T-cell (primary cell): ENCODE data around the gene FAM234A. TPM values are rescaled to one million over a fixed set of nuclear protein-coding genes. Genes with fewer than 3 reads are reported as not detected.

ENCODE experiments used
- ATAC-seq, 4 experiments: fragments of 200-7000 bp in 3 of 4; fragments of 150-1000 bp in 1 of 4; cut with Tn5 transposase; replicated peaks in 1 of 4; 1 replicate in 3 of 4; 2 replicates in 1 of 4; pipeline ENCODE4 v1.10.0; 2021; ENCODE audit warnings: moderate library complexity in 3 of 4, mild to moderate bottlenecking in 2 of 4, moderate number of reproducible peaks in 1 of 4
- CTCF ChIA-PET, 2 donors: fragments of 300-600 bp; sonication (Branson Sonifier 250); formaldehyde crosslinking; loops; one replicate each; lab custom pipeline; 2022; ENCODE audit warnings: antibody characterized with exemption in 2 of 2; lab: Charles Lee
- POLR2A ChIA-PET, 2 donors: fragments of 300-600 bp; sonication (Branson Sonifier 250); formaldehyde crosslinking; loops; one replicate each; lab custom pipeline; 2022; ENCODE audit warnings: antibody characterized with exemption in 2 of 2; lab: Charles Lee
- DNase-seq, 35 experiments: peaks; one replicate each; pipeline versions ENCODE4 v3.0.0 to v3.0.0-alpha.2; 2013 to 2023
- H3K27ac ChIP-seq: one replicate; pipeline ENCODE4 v1.5.1; 2013; ENCODE audit warnings: low read length
- H3K27me3 ChIP-seq, 2 experiments: replicated peaks in 1 of 2; 1 replicate in 1 of 2; 2 replicates in 1 of 2; pipeline versions ENCODE4 v1.6.1 to v1.7.0; 2013; ENCODE audit warnings: low read length in 1 of 2, mixed read lengths in 1 of 2; ENCODE audit not compliant: control insufficient read depth in 2 of 2, insufficient read depth in 2 of 2; ENCODE audit errors: extremely low read depth in 1 of 2
- H3K36me3 ChIP-seq, 2 donors: 1 replicate in 1 of 2; 2 replicates in 1 of 2; pipeline versions ENCODE4 v1.6.1 to v1.7.0; 2013; ENCODE audit warnings: low read length in 1 of 2; ENCODE audit not compliant: control insufficient read depth in 2 of 2, insufficient read depth in 1 of 2; ENCODE audit errors: extremely low read depth in 1 of 2
- H3K4me1 ChIP-seq, 2 experiments: 1 replicate in 1 of 2; 2 replicates in 1 of 2; pipeline versions ENCODE4 v1.6.1 to v1.7.0; 2013; ENCODE audit warnings: low read length in 2 of 2, mixed read lengths in 1 of 2; ENCODE audit not compliant: insufficient read depth in 2 of 2, control insufficient read depth in 1 of 2; ENCODE audit errors: extremely low read depth in 1 of 2
- H3K4me3 ChIP-seq, 2 donors: 1 replicate in 1 of 2; 2 replicates in 1 of 2; pipeline versions ENCODE4 v1.5.1 to v1.7.0; 2013; ENCODE audit warnings: mild to moderate bottlenecking in 2 of 2, low read length in 1 of 2, moderate library complexity in 1 of 2; ENCODE audit not compliant: control insufficient read depth in 1 of 2; ENCODE audit errors: extremely low read depth in 1 of 2
- H3K9me3 ChIP-seq: 2 replicates; pipeline ENCODE4 v1.7.0; 2013
- H3K27ac Mint-ChIP-seq, 2 donors: one replicate each; pipeline ENCODE4 v1.8.0; 2020 to 2021; ENCODE audit warnings: mild to moderate bottlenecking in 2 of 2, mixed read lengths in 2 of 2
- H3K27me3 Mint-ChIP-seq, 2 donors: one replicate each; pipeline ENCODE4 v1.8.0; 2021 to 2022; ENCODE audit warnings: mixed read lengths in 2 of 2
- H3K36me3 Mint-ChIP-seq: one replicate; pipeline ENCODE4 v1.8.0; 2021; ENCODE audit warnings: mixed read lengths
- H3K4me1 Mint-ChIP-seq, 3 donors: one replicate each; pipeline ENCODE4 v1.8.0; 2020 to 2022; ENCODE audit warnings: mixed read lengths in 3 of 3, mild to moderate bottlenecking in 1 of 3
- H3K4me3 Mint-ChIP-seq, 3 donors: one replicate each; pipeline ENCODE4 v1.8.0; 2020 to 2022; ENCODE audit warnings: mild to moderate bottlenecking in 3 of 3, mixed read lengths in 3 of 3, moderate library complexity in 3 of 3
- H3K9me3 Mint-ChIP-seq, 3 donors: one replicate each; pipeline ENCODE4 v1.8.0; 2020 to 2022; ENCODE audit warnings: mixed read lengths in 3 of 3
- WGBS: methylation state at CpG from one replicate; pipeline ENCODE4 v1.1.5; 2013; ENCODE audit warnings: missing lambda C conversion rate; ENCODE audit not compliant: insufficient coverage; 5-methylcytosine and 5-hydroxymethylcytosine counted together
- total RNA-seq, 35 experiments: library from RNA in 6 of 35; stranded (reverse) in 6 of 35; fragments of 120-200 nt in 1 of 35; gene quantifications; one replicate each; pipeline versions ENCODE4 v1.2.1 to v1.2.4 and lab custom pipeline; 2013 to 2026

The FAM234A gene, protein sequence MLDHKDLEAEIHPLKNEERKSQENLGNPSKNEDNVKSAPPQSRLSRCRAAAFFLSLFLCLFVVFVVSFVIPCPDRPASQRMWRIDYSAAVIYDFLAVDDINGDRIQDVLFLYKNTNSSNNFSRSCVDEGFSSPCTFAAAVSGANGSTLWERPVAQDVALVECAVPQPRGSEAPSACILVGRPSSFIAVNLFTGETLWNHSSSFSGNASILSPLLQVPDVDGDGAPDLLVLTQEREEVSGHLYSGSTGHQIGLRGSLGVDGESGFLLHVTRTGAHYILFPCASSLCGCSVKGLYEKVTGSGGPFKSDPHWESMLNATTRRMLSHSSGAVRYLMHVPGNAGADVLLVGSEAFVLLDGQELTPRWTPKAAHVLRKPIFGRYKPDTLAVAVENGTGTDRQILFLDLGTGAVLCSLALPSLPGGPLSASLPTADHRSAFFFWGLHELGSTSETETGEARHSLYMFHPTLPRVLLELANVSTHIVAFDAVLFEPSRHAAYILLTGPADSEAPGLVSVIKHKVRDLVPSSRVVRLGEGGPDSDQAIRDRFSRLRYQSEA
- total RNA-seq (10 to 100 TPM; 31.6 to 38.2 (median 36.1) TPM), total RNA-seq (lab: John Stamatoyannopoulos, UW) (11.9 to 35.5 (median 22.9) reads per million in 29 experiments)
- 22.8 TPM for total RNA-seq (2013)

- ATAC-seq (peak; percentile 88 to 90 (median 89)), DNase-seq (peak; percentile 88 to 98 (median 93))
- under 1% methylated on average over 85 of the region's 85 CpGs for WGBS
- Histone ChIP-seq H3K27ac (peak within 1 kb of the TSS; percentile 96), H3K27me3 (no peaks in the 10 kb centered on the region), H3K9me3 (no peaks in the 10 kb centered on the region), H3K36me3 (no peaks in the 10 kb centered on the region), H3K4me3 (peak within 1 kb of the TSS; percentile 63 to 96), H3K4me1 (peaks cover 2 to 20% of the 10 kb centered on the region in 2 experiments)
- Mint-ChIP-seq H3K27me3 (no peaks in the 10 kb centered on the region), H3K27ac (peak within 1 kb of the TSS; percentile 94 to 95), H3K9me3 (no peaks in the 10 kb centered on the region), H3K36me3 (peaks cover 4% of the 10 kb centered on the region), H3K4me3 (peak within 1 kb of the TSS; percentile 82 to 97 (median 86)), H3K4me1 (peaks cover 12 to 18% (median 12%) of the 10 kb centered on the region in 3 donors)
- ChIA-PET CTCF (interaction anchor here (0.6 to 1.9 kb wide), 10 partner anchors 8 to 436 kb away, joined by 3 to 14 read pairs (median 3); partner anchors contain the start of gene AXIN1 (in 1 of the 2)), POLR2A (interaction anchor here (0.5 to 1.0 kb wide), 5 partner anchors 14 to 136 kb away, joined by 3 to 7 read pairs (median 3); partner anchors contain the start of gene MRPL28 (in 1 of the 2))
Observed at GRCh38 chr16:234468-235305, at the start of gene FAM234A. TSS of gene FAM234A (plus strand) at chr16:234821. CDS start at chr16:254414, 19,593 bp downstream.

- DNase-seq (no peak), ATAC-seq (no peak)
- no peak overlapping the region for H3K27ac Mint-ChIP-seq
- Histone ChIP-seq H3K4me1 (peaks cover 0 to 18% of the 10 kb centered on the region in 2 experiments), H3K36me3 (peaks cover 5 to 28% of the 10 kb centered on the region in 2 donors), H3K4me3 (no peak overlapping the region), H3K9me3 (no peaks in the 10 kb centered on the region), H3K27ac (no peak overlapping the region), H3K27me3 (peaks cover 0 to 8% of the 10 kb centered on the region in 2 experiments)
- H3K4me3 Mint-ChIP-seq, result no peak overlapping the region
- H3K27me3 Mint-ChIP-seq, result no peaks in the 10 kb centered on the region
- CTCF ChIA-PET, result no interaction called here
- no peaks in the 10 kb centered on the region for H3K9me3 Mint-ChIP-seq
- WGBS, result 97% methylated on average over 12 of the region's 13 CpGs
- H3K4me1 Mint-ChIP-seq, result peaks cover 3 to 9% (median 4%) of the 10 kb centered on the region in 3 donors
- POLR2A ChIA-PET, result no interaction called here
- peaks cover 19% of the 10 kb centered on the region for H3K36me3 Mint-ChIP-seq
Observed at GRCh38 chr16:185213-185612, 49.4 kb upstream of the FAM234A start.

- ATAC-seq (no peak), DNase-seq (no peak)
- Histone ChIP-seq H3K36me3 (peaks cover 7 to 32% of the 10 kb centered on the region in 2 donors), H3K27me3 (peaks cover 0 to 4% of the 10 kb centered on the region in 2 experiments), H3K27ac (no peak overlapping the region), H3K9me3 (no peaks in the 10 kb centered on the region), H3K4me3 (no peak overlapping the region), H3K4me1 (peaks cover 0 to 14% of the 10 kb centered on the region in 2 experiments)
- H3K4me3 Mint-ChIP-seq, result no peak overlapping the region
- ChIA-PET CTCF (no interaction called here), POLR2A (no interaction called here)
- WGBS, result 100% methylated on average over 1 of the region's 11 CpGs
- no peak overlapping the region for H3K27ac Mint-ChIP-seq
- no peaks in the 10 kb centered on the region for H3K9me3 Mint-ChIP-seq
- no peaks in the 10 kb centered on the region for H3K27me3 Mint-ChIP-seq
- peaks cover 3 to 9% (median 4%) of the 10 kb centered on the region in 3 donors for H3K4me1 Mint-ChIP-seq
- H3K36me3 Mint-ChIP-seq, result peaks cover 23% of the 10 kb centered on the region
Observed at GRCh38 chr16:185691-186090, 48.9 kb upstream of the FAM234A start.

DNA sequence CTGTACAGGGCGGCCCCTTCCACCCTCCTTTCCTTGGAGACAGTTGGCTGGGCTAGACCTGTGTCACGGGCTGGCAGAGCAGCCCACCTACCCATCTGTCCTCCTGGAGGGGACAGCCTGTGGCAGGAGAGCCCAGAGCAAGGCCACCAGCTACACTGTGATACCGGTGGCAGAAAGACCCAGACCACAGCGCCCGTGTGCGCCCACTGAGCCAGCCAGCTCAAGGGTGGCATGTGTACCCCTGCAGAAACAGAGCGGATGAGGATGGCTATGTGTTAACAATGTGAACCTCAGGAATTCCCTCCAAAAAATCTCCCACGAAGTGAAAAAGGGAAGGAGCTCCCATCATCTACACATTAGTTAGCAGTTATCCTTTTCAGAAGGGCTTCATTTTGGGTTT lies 47.3 kb upstream of the FAM234A start:
- H3K27me3 ChIP-seq, result no peaks in the 10 kb centered on the region
- no peak for ATAC-seq
- peaks cover 34% of the 10 kb centered on the region for H3K36me3 Mint-ChIP-seq
- H3K4me1 Mint-ChIP-seq, result peaks cover 0 to 8% (median 4%) of the 10 kb centered on the region in 3 donors
- H3K9me3 ChIP-seq, result no peaks in the 10 kb centered on the region
- CTCF ChIA-PET, result interaction anchor here in 1 of 2 donors (0.5 kb wide), 1 partner anchor 81 kb away, joined by 7 read pairs; no protein-coding TSS in a partner anchor
- no peak for DNase-seq
- H3K27me3 Mint-ChIP-seq, result no peaks in the 10 kb centered on the region
- H3K4me3 Mint-ChIP-seq, result no peak overlapping the region
- H3K4me1 ChIP-seq, result peaks cover 0 to 2% of the 10 kb centered on the region in 2 experiments
- H3K27ac ChIP-seq, result no peak overlapping the region
- H3K27ac Mint-ChIP-seq, result no peak overlapping the region
- POLR2A ChIA-PET, result no interaction called here
- 98% methylated on average over 6 of the region's 8 CpGs for WGBS
- no peaks in the 10 kb centered on the region for H3K9me3 Mint-ChIP-seq
- H3K4me3 ChIP-seq, result no peak overlapping the region
- H3K36me3 ChIP-seq, result peaks cover 7 to 48% of the 10 kb centered on the region in 2 donors

GRCh38 chr16:188674-189073 lies 45.9 kb upstream of the FAM234A start:
- peaks cover 39% of the 10 kb centered on the region for H3K36me3 Mint-ChIP-seq
- no peak overlapping the region for H3K4me3 ChIP-seq
- H3K36me3 ChIP-seq, result peaks cover 7 to 60% of the 10 kb centered on the region in 2 donors
- H3K9me3 Mint-ChIP-seq, result no peaks in the 10 kb centered on the region
- peaks cover 0 to 8% (median 4%) of the 10 kb centered on the region in 3 donors for H3K4me1 Mint-ChIP-seq
- H3K9me3 ChIP-seq, result no peaks in the 10 kb centered on the region
- DNase-seq (peak in 21 of 35 experiments; percentile 9 to 50 (median 26)), ATAC-seq (peak; percentile 74 to 89 (median 82))
- no peaks in the 10 kb centered on the region for H3K27me3 Mint-ChIP-seq
- no peak overlapping the region for H3K4me3 Mint-ChIP-seq
- POLR2A ChIA-PET, result no interaction called here
- CTCF ChIA-PET, result interaction anchor here in 1 of 2 donors (0.5 to 1.1 kb wide), 3 partner anchors 8 to 776 kb away, joined by 3 to 7 read pairs (median 4); no protein-coding TSS in a partner anchor
- no peak overlapping the region for H3K27ac ChIP-seq
- no peaks in the 10 kb centered on the region for H3K27me3 ChIP-seq
- peaks cover 0 to 2% of the 10 kb centered on the region in 2 experiments for H3K4me1 ChIP-seq
- peak overlapping the region in 1 of 2 donors; percentile 75 for H3K27ac Mint-ChIP-seq
- 38% methylated on average over 6 of the region's 8 CpGs for whole genome bisulfite sequencing
